KMS-11 (cell line): ENCODE results near the gene SLC15A5.

Source experiments
- H2AFZ ChIP-seq: fragments of 200-600 bp; sonication (generic); 2 replicates; pipeline ENCODE4 v1.6.1; 2016; ENCODE audit warnings: antibody characterized with exemption, mixed run types, low read depth
- H3K27ac ChIP-seq: fragments of 200-600 bp; sonication (generic); 2 replicates; pipeline ENCODE4 v1.6.1; 2016; ENCODE audit warnings: mild to moderate bottlenecking, mixed run types
- H3K27me3 ChIP-seq: fragments of 200-600 bp; sonication (generic); 2 replicates; pipeline ENCODE4 v1.6.1; 2017; ENCODE audit warnings: mild to moderate bottlenecking, low read depth, mixed run types, moderate library complexity; ENCODE audit not compliant: insufficient read depth
- H3K36me3 ChIP-seq: fragments of 200-600 bp; sonication (generic); 2 replicates; pipeline ENCODE4 v1.6.1; 2017; ENCODE audit warnings: mild to moderate bottlenecking, mixed run types; ENCODE audit not compliant: insufficient read depth
- H3K4me1 ChIP-seq: fragments of 200-600 bp; sonication (generic); 2 replicates; pipeline ENCODE4 v1.6.1; 2016; ENCODE audit warnings: mild to moderate bottlenecking, low read depth, mixed run types; ENCODE audit not compliant: poor library complexity, severe bottlenecking
- H3K4me2 ChIP-seq: fragments of 200-600 bp; sonication (generic); 2 replicates; pipeline ENCODE4 v1.7.0; 2016; ENCODE audit warnings: mild to moderate bottlenecking, mixed run types
- H3K4me3 ChIP-seq: fragments of 200-600 bp; sonication (generic); IDR thresholded peaks from 2 replicates; pipeline ENCODE4 v1.6.1; 2017; ENCODE audit warnings: low read depth, low read length, mixed read lengths; ENCODE audit not compliant: insufficient read depth
- H3K79me2 ChIP-seq: fragments of 200-600 bp; sonication (generic); 2 replicates; pipeline ENCODE4 v1.6.1; 2016; ENCODE audit warnings: low read depth, mixed run types; ENCODE audit not compliant: insufficient read depth
- H3K9ac ChIP-seq: fragments of 200-600 bp; sonication (generic); 2 replicates; pipeline ENCODE4 v1.6.1; 2016; ENCODE audit warnings: mild to moderate bottlenecking, mixed run types
- H4K20me1 ChIP-seq: fragments of 200-600 bp; sonication (generic); 2 replicates; pipeline ENCODE4 v1.6.1; 2016; ENCODE audit warnings: mild to moderate bottlenecking, mixed run types; ENCODE audit not compliant: insufficient read depth
- CTCF ChIP-seq: fragments of 200-600 bp; sonication (generic); conservative IDR thresholded peaks from 2 replicates; pipeline ENCODE4 v1.6.1; 2017; ENCODE audit warnings: low read depth, mild to moderate bottlenecking, antibody characterized with exemption, low read length, moderate library complexity, mixed read lengths

SLC15A5 gene

GRCh38 chr12:16163146-16163545, 114.3 kb downstream of the SLC15A5 start:
- no peak overlapping the region for H3K9ac ChIP-seq
- no peaks in the 10 kb centered on the region for H3K27me3 ChIP-seq
- no peak overlapping the region for H3K4me2 ChIP-seq
- H3K4me3 ChIP-seq, result no peak overlapping the region
- no peak overlapping the region for H2AFZ ChIP-seq
- H4K20me1 ChIP-seq, result no peaks in the 10 kb centered on the region
- H3K27ac ChIP-seq, result no peak overlapping the region
- H3K79me2 ChIP-seq, result no peaks in the 10 kb centered on the region
- H3K36me3 ChIP-seq, result no peaks in the 10 kb centered on the region
- H3K4me1 ChIP-seq, result no peaks in the 10 kb centered on the region
- no peak for TF ChIP-seq CTCF

GRCh38 chr12:16159571-16159970, 117.9 kb downstream of the SLC15A5 start:
- H2AFZ ChIP-seq, result no peak overlapping the region
- H3K4me1 ChIP-seq, result no peaks in the 10 kb centered on the region
- no peak overlapping the region for H3K4me3 ChIP-seq
- no peaks in the 10 kb centered on the region for H3K36me3 ChIP-seq
- H4K20me1 ChIP-seq, result no peaks in the 10 kb centered on the region
- no peak overlapping the region for H3K4me2 ChIP-seq
- no peak overlapping the region for H3K9ac ChIP-seq
- TF ChIP-seq CTCF, result no peak
- H3K27me3 ChIP-seq, result no peaks in the 10 kb centered on the region
- no peak overlapping the region for H3K27ac ChIP-seq
- no peaks in the 10 kb centered on the region for H3K79me2 ChIP-seq

- no peaks in the 10 kb centered on the region for H4K20me1 ChIP-seq
- no peaks in the 10 kb centered on the region for H3K4me1 ChIP-seq
- no peaks in the 10 kb centered on the region for H3K27me3 ChIP-seq
- no peak for TF ChIP-seq CTCF
- no peak overlapping the region for H3K4me3 ChIP-seq
- H2AFZ ChIP-seq, result no peak overlapping the region
- H3K27ac ChIP-seq, result no peak overlapping the region
- H3K36me3 ChIP-seq, result no peaks in the 10 kb centered on the region
- no peaks in the 10 kb centered on the region for H3K79me2 ChIP-seq
- H3K4me2 ChIP-seq, result no peak overlapping the region
- H3K9ac ChIP-seq, result no peak overlapping the region
Observed at GRCh38 chr12:16158050-16158449, 119.4 kb downstream of the SLC15A5 start.

GRCh38 chr12:16155938-16156337, 121.5 kb downstream of the SLC15A5 start:
- no peak overlapping the region for H3K4me3 ChIP-seq
- no peak for TF ChIP-seq CTCF
- no peak overlapping the region for H3K4me2 ChIP-seq
- H3K27ac ChIP-seq, result no peak overlapping the region
- H3K4me1 ChIP-seq, result no peaks in the 10 kb centered on the region
- H3K27me3 ChIP-seq, result no peaks in the 10 kb centered on the region
- no peak overlapping the region for H2AFZ ChIP-seq
- H3K9ac ChIP-seq, result no peak overlapping the region
- H3K36me3 ChIP-seq, result no peaks in the 10 kb centered on the region
- no peaks in the 10 kb centered on the region for H3K79me2 ChIP-seq
- H4K20me1 ChIP-seq, result no peaks in the 10 kb centered on the region
